ENCODE results near the gene RAB9B. TPM values are rescaled to one million over a fixed set of nuclear protein-coding genes. Genes with fewer than 3 reads are reported as not detected.

Gene RAB9B
- total RNA-seq, 4 donors from 2014 or later: 0.40 to 2.6 (median 1.7) TPM

DNA sequence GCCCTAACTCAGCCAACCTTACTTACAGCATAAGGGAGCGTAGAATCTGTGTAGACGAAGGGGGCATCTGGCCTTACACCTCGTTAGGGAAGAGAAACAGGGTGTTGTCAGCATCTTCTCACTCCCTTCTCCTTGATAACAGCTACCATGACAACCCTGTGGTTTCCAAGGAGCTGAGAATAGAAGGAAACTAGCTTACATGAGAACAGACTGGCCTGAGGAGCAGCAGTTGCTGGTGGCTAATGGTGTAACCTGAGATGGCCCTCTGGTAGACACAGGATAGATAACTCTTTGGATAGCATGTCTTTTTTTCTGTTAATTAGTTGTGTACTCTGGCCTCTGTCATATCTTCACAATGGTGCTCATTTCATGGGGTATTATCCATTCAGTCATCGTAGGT, 40.8 kb downstream of the RAB9B start:
- Histone ChIP-seq H3K27me3 (no peaks in the 10 kb centered on the region), H3K27ac (no peak overlapping the region), H3K9me3 (no peaks in the 10 kb centered on the region), H3K4me3 (no peak overlapping the region), H3K36me3 (no peaks in the 10 kb centered on the region), H3K4me1 (no peaks in the 10 kb centered on the region)
- TF ChIP-seq POLR2AphosphoS5 (IDR thresholded peaks at IDR 0.05) (no peak), EP300 (IDR thresholded peaks at IDR 0.05; ENCODE audit: low read depth) (no peak), CTCF (IDR thresholded peaks at IDR 0.05) (no peak), POLR2A (IDR thresholded peaks at IDR 0.05) (no peak)
- in situ Hi-C loops (cut with MboI; ENCODE audit: low pct_ligation_motif_present in 1 of 4, low pct_unique_long_range_greater_than_20kb in 1 of 4, low sequenced_read_pairs in 3 of 4): loop anchor here in 1 of 4 donors (25.0 kb wide), 1 partner anchor 254 kb away; no protein-coding TSS in a partner anchor
- intact Hi-C loops (cut with DNase I; ENCODE audit: low total_unique reads): no loop called here
- 71 to 100% methylated on average over 1 to 4 of the region's 4 CpGs for WGBS, 2 donors (ENCODE audit: low coverage in 1 of 2)
- no peak for DNase-seq

GRCh38 chrX:103789004-103789403, 43.1 kb downstream of the RAB9B start:
- intact Hi-C loops (cut with DNase I; ENCODE audit: low total_unique reads): no loop called here
- DNase-seq: no peak
- in situ Hi-C loops (cut with MboI; ENCODE audit: low pct_ligation_motif_present in 1 of 4, low pct_unique_long_range_greater_than_20kb in 1 of 4, low sequenced_read_pairs in 3 of 4): loop anchor here in 1 of 4 donors (25.0 kb wide), 1 partner anchor 252 kb away; no protein-coding TSS in a partner anchor
- Histone ChIP-seq H3K4me3 (no peak overlapping the region), H3K36me3 (no peaks in the 10 kb centered on the region), H3K27me3 (no peaks in the 10 kb centered on the region), H3K4me1 (no peaks in the 10 kb centered on the region), H3K9me3 (no peaks in the 10 kb centered on the region), H3K27ac (no peak overlapping the region)
- TF ChIP-seq POLR2A (IDR thresholded peaks at IDR 0.05) (no peak), POLR2AphosphoS5 (IDR thresholded peaks at IDR 0.05) (no peak), EP300 (IDR thresholded peaks at IDR 0.05; ENCODE audit: low read depth) (no peak), CTCF (IDR thresholded peaks at IDR 0.05) (no peak)

DNA sequence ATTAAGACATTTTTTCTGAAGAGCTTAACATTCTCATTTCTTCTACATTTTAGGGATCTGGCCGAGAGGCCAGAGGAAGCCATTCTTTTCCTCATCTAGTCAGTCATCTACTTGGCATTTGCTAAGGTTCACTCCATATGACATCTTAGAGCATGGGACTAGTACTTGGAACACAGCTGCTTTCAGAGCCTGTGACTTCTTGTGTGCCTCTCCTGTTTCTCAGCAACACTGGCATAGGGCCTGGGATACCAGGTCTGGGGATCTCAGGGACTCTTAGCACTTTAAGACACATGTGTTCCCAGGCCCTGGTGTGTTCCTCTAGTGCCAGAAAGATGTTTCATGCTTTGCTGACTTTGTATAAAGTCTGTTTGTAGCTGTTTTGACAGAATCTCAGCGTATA, 48.1 kb downstream of the RAB9B start:
- 65% methylated on average over 2 of the region's 2 CpGs; no CpG with 5 or more reads in 1 of the 2 donors for WGBS, 2 donors (ENCODE audit: low coverage in 1 of 2)
- intact Hi-C loops (cut with DNase I; ENCODE audit: low total_unique reads) (no loop called here), in situ Hi-C loops (cut with MboI; ENCODE audit: low pct_ligation_motif_present in 1 of 4, low pct_unique_long_range_greater_than_20kb in 1 of 4, low sequenced_read_pairs in 3 of 4) (loop anchor here in 1 of 4 donors (25.0 kb wide), 1 partner anchor 247 kb away; no protein-coding TSS in a partner anchor)
- Histone ChIP-seq H3K4me3 (no peak overlapping the region), H3K4me1 (no peaks in the 10 kb centered on the region), H3K27me3 (no peaks in the 10 kb centered on the region), H3K36me3 (no peaks in the 10 kb centered on the region), H3K9me3 (no peaks in the 10 kb centered on the region), H3K27ac (no peak overlapping the region)
- TF ChIP-seq EP300 (IDR thresholded peaks at IDR 0.05; ENCODE audit: low read depth): no peak
- no peak for TF ChIP-seq POLR2AphosphoS5 (IDR thresholded peaks at IDR 0.05)
- TF ChIP-seq POLR2A (IDR thresholded peaks at IDR 0.05): no peak
- no peak for TF ChIP-seq CTCF (IDR thresholded peaks at IDR 0.05)
- DNase-seq: no peak

GRCh38 chrX:103783196-103783595, 48.9 kb downstream of the RAB9B start:
- no peak overlapping the region for H3K4me3 ChIP-seq
- intact Hi-C loops (cut with DNase I; ENCODE audit: low total_unique reads): no loop called here
- DNase-seq: no peak

More at GRCh38 chrX:103783196-103783595, 48.9 kb downstream of the RAB9B start:
- in situ Hi-C loops (cut with MboI; ENCODE audit: low pct_ligation_motif_present in 1 of 4, low pct_unique_long_range_greater_than_20kb in 1 of 4, low sequenced_read_pairs in 3 of 4): loop anchor here in 1 of 4 donors (25.0 kb wide), 1 partner anchor 246 kb away; no protein-coding TSS in a partner anchor
- Histone ChIP-seq H3K36me3 (no peaks in the 10 kb centered on the region), H3K9me3 (no peaks in the 10 kb centered on the region), H3K27me3 (no peaks in the 10 kb centered on the region), H3K27ac (no peak overlapping the region), H3K4me1 (no peaks in the 10 kb centered on the region)
- 47% methylated on average over 3 of the region's 3 CpGs; no CpG with 5 or more reads in 1 of the 2 donors for WGBS, 2 donors (ENCODE audit: low coverage in 1 of 2)
- TF ChIP-seq POLR2A (IDR thresholded peaks at IDR 0.05): no peak
- no peak for TF ChIP-seq POLR2AphosphoS5 (IDR thresholded peaks at IDR 0.05)
- TF ChIP-seq EP300 (IDR thresholded peaks at IDR 0.05; ENCODE audit: low read depth): no peak
- no peak for TF ChIP-seq CTCF (IDR thresholded peaks at IDR 0.05)

Measured in transverse colon (tissue), 4 donors.